Measurements from ENCODE around the gene TTC39A. TPM values are rescaled to one million over a fixed set of nuclear protein-coding genes. Genes with fewer than 3 reads are reported as not detected.

Gene TTC39A
- total and polyA plus RNA-seq, 2 donors (not counting 1 experiment from before 2014, with no cell fraction given): 0.28 to 1.5 TPM

DNA sequence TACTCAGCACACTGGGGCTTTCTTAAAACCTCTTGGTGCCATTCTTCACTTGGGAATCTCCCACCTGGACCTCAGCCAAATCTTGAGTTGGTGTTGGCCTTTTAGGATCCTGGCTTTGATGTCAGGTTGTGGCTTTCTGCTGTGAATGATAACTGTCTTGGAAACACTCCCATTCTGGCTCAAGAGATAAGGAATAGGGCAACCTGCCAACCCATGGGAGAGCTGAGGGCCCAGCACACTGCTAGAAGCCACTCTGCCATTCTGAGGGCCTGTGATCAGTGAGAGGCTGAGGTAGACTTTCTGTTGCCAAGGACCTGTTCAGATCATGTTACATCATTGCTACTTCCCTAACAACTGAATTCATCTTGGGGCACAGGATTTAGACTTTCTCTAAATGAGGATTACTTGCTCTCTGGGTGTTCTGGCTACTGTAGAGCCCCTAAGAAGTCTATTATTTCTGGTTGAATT lies 45.8 kb downstream of the TTC39A start:
- Histone ChIP-seq H3K4me1 (ENCODE audit: control insufficient read depth, extremely low read depth, insufficient read depth, low read length) (no peaks in the 10 kb centered on the region), H3K9ac (ENCODE audit: insufficient read depth, low read length) (no peak overlapping the region), H3K36me3 (ENCODE audit: control insufficient read depth, insufficient read depth, low read length) (no peaks in the 10 kb centered on the region), H3K27me3 (ENCODE audit: control insufficient read depth, insufficient read depth, low read length) (no peaks in the 10 kb centered on the region), H3K79me2 (ENCODE audit: control insufficient read depth, insufficient read depth, low read length) (no peaks in the 10 kb centered on the region), H4K20me1 (ENCODE audit: control insufficient read depth, extremely low read depth, insufficient read depth, low read length) (no peaks in the 10 kb centered on the region), H3K4me2 (ENCODE audit: extremely low read depth, insufficient read depth, low read length) (no peak overlapping the region), H3K4me3 (replicated peaks in 1 of 4; ENCODE audit: control extremely low read depth in 1 of 4, insufficient read depth in 1 of 4, low read depth in 3 of 4, low read length in 4 of 4) (no peak overlapping the region), H3K9me3 (ENCODE audit: control insufficient read depth, insufficient read depth, low read depth, low read length) (no peaks in the 10 kb centered on the region), H3K27ac (ENCODE audit: insufficient read depth, low read length) (no peak overlapping the region), H2AFZ (ENCODE audit: low read length) (no peak overlapping the region)
- TF ChIP-seq CTCF (conservative IDR thresholded peaks at IDR 0.05 in 1 of 2, IDR thresholded peaks at IDR 0.05 in 1 of 2; ENCODE audit: low read depth in 1 of 2, low read length in 2 of 2) (no peak), EZH2 (IDR thresholded peaks at IDR 0.05; ENCODE audit: low read length, missing control alignments) (no peak)
- peak in 1 of 2 donors; percentile 57 for DNase-seq (ENCODE audit: low read depth in 2 of 2)

DNA sequence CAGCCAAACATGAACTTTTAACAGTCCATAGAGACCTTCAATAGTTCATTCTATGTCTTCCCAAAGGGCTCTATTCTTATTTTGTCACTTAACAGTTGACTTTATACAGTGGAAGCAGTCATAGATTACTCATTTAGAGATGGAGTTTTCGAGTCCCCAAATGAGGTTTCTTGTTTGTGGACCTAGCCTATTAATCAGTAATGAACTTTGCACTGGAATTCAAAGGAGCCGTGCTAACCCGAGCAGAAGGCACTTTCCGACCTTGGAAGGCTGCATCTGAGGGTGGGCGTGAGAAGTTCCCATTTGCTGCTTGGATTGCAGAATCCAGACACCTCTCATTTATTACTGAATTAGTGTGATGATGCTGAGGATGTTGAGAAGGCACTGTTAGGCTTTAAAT lies 46.4 kb downstream of the TTC39A start:
- no peak for TF ChIP-seq EZH2 (IDR thresholded peaks at IDR 0.05; ENCODE audit: low read length, missing control alignments)
- no peak for TF ChIP-seq CTCF (conservative IDR thresholded peaks at IDR 0.05 in 1 of 2, IDR thresholded peaks at IDR 0.05 in 1 of 2; ENCODE audit: low read depth in 1 of 2, low read length in 2 of 2)
- no peaks in the 10 kb centered on the region for H3K79me2 ChIP-seq (ENCODE audit: control insufficient read depth, insufficient read depth, low read length)
- no peaks in the 10 kb centered on the region for H3K4me1 ChIP-seq (ENCODE audit: control insufficient read depth, extremely low read depth, insufficient read depth, low read length)
- no peaks in the 10 kb centered on the region for H4K20me1 ChIP-seq (ENCODE audit: control insufficient read depth, extremely low read depth, insufficient read depth, low read length)
- H3K27me3 ChIP-seq (ENCODE audit: control insufficient read depth, insufficient read depth, low read length): no peaks in the 10 kb centered on the region
- H3K4me3 ChIP-seq (replicated peaks in 1 of 4; ENCODE audit: control extremely low read depth in 1 of 4, insufficient read depth in 1 of 4, low read depth in 3 of 4, low read length in 4 of 4): no peak overlapping the region
- DNase-seq (ENCODE audit: low read depth in 2 of 2): no peak
- no peak overlapping the region for H3K9ac ChIP-seq (ENCODE audit: insufficient read depth, low read length)
- H3K9me3 ChIP-seq (ENCODE audit: control insufficient read depth, insufficient read depth, low read depth, low read length): no peaks in the 10 kb centered on the region
- H2AFZ ChIP-seq (ENCODE audit: low read length): no peak overlapping the region
- H3K27ac ChIP-seq (ENCODE audit: insufficient read depth, low read length): no peak overlapping the region
- H3K4me2 ChIP-seq (ENCODE audit: extremely low read depth, insufficient read depth, low read length): no peak overlapping the region
- no peaks in the 10 kb centered on the region for H3K36me3 ChIP-seq (ENCODE audit: control insufficient read depth, insufficient read depth, low read length)

DNA sequence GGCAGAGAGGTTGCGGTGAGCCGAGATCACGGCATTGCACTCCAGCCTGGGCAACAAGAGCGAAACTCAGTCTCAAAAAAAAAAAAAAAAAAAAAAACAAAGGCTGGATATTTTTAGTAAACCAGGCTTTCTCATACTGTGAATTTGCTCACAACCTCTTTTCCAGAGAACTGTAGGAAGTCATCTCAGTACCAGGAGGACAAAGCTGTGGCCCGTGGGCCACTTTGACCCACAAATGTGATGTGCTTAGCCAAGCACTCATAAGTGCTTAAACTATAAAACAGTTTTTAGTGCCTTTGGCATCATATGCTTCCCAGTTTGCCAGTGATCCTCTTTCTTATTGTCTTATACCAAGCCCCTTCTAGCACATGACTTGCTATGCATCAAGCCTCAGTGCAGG lies 47.8 kb downstream of the TTC39A start:
- H3K4me3 ChIP-seq (replicated peaks in 1 of 4; ENCODE audit: control extremely low read depth in 1 of 4, insufficient read depth in 1 of 4, low read depth in 3 of 4, low read length in 4 of 4): no peak overlapping the region
- no peak overlapping the region for H3K4me2 ChIP-seq (ENCODE audit: extremely low read depth, insufficient read depth, low read length)
- no peaks in the 10 kb centered on the region for H3K79me2 ChIP-seq (ENCODE audit: control insufficient read depth, insufficient read depth, low read length)
- no peaks in the 10 kb centered on the region for H3K9me3 ChIP-seq (ENCODE audit: control insufficient read depth, insufficient read depth, low read depth, low read length)
- no peaks in the 10 kb centered on the region for H3K36me3 ChIP-seq (ENCODE audit: control insufficient read depth, insufficient read depth, low read length)
- no peaks in the 10 kb centered on the region for H3K4me1 ChIP-seq (ENCODE audit: control insufficient read depth, extremely low read depth, insufficient read depth, low read length)
- H3K27me3 ChIP-seq (ENCODE audit: control insufficient read depth, insufficient read depth, low read length): no peaks in the 10 kb centered on the region
- TF ChIP-seq CTCF (conservative IDR thresholded peaks at IDR 0.05 in 1 of 2, IDR thresholded peaks at IDR 0.05 in 1 of 2; ENCODE audit: low read depth in 1 of 2, low read length in 2 of 2) (no peak), EZH2 (IDR thresholded peaks at IDR 0.05; ENCODE audit: low read length, missing control alignments) (no peak)
- no peak for DNase-seq (ENCODE audit: low read depth in 2 of 2)
- H3K27ac ChIP-seq (ENCODE audit: insufficient read depth, low read length): no peak overlapping the region
- H2AFZ ChIP-seq (ENCODE audit: low read length): no peak overlapping the region
- H4K20me1 ChIP-seq (ENCODE audit: control insufficient read depth, extremely low read depth, insufficient read depth, low read length): no peaks in the 10 kb centered on the region
- no peak overlapping the region for H3K9ac ChIP-seq (ENCODE audit: insufficient read depth, low read length)
